Brain microvascular endothelial cell (primary cell): ENCODE data around the gene ZNRF3.

Source experiments
- DNase-seq: peaks from one replicate; pipeline ENCODE4 v3.0.0-alpha.2; 2020
- H3K27ac ChIP-seq: fragments of 250-450 bp; sonication (Bioruptor Pico); 2 replicates; pipeline ENCODE4 v1.5.1; 2020; ENCODE audit warnings: mild to moderate bottlenecking, moderate library complexity
- H3K27me3 ChIP-seq: fragments of 250-450 bp; sonication (Bioruptor Pico); replicated peaks from 2 replicates; pipeline ENCODE4 v1.5.1; 2020; ENCODE audit warnings: mild to moderate bottlenecking
- H3K36me3 ChIP-seq: fragments of 250-450 bp; sonication (Bioruptor Pico); replicated peaks from 2 replicates; pipeline ENCODE4 v1.5.1; 2020; ENCODE audit warnings: mild to moderate bottlenecking
- H3K4me3 ChIP-seq: 2 replicates; pipeline ENCODE4 v1.5.1; 2011; ENCODE audit warnings: low read depth, mild to moderate bottlenecking, control low read depth, low read length, moderate library complexity
- in situ Hi-C: cut with HindIII; loops from 2 replicates; pipeline ENCODE4 v1.10.0; 2017; ENCODE audit warnings: low sequenced_read_pairs, low pct_ligation_motif_present
- TF ChIP-seq, protein P1 (sequence below): IDR thresholded peaks from 2 replicates; pipeline ENCODE4 v1.5.1; 2011; ENCODE audit warnings: low read depth, mild to moderate bottlenecking, moderate library complexity, low read length, control low read depth, inconsistent platforms; ENCODE audit errors: missing control alignments

Gene ZNRF3

DNA sequence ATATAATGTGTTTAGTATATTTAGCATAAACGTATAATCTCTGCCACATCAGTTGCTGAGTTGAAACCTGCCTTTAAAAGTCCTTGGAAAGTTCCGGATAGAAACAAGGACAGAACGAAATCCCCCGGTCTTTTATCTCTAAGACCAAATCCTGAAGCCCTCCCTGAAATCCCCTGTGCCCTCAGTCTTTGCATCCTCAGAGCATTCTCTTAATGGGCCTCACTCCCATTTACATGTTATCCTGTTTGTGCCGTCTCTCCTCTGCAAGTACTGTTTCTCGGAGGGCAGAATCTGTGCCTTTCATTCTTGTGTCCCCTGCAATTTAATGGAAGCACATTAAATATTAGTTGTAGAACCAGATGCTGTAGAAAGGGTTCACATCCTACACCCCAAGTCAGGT lies 56.0 kb downstream of the ZNRF3 start:
- H3K36me3 ChIP-seq: no peaks in the 10 kb centered on the region
- H3K27ac ChIP-seq: no peak overlapping the region
- in situ Hi-C loops: no loop called here
- DNase-seq: no peak
- TF ChIP-seq, protein P1, sequence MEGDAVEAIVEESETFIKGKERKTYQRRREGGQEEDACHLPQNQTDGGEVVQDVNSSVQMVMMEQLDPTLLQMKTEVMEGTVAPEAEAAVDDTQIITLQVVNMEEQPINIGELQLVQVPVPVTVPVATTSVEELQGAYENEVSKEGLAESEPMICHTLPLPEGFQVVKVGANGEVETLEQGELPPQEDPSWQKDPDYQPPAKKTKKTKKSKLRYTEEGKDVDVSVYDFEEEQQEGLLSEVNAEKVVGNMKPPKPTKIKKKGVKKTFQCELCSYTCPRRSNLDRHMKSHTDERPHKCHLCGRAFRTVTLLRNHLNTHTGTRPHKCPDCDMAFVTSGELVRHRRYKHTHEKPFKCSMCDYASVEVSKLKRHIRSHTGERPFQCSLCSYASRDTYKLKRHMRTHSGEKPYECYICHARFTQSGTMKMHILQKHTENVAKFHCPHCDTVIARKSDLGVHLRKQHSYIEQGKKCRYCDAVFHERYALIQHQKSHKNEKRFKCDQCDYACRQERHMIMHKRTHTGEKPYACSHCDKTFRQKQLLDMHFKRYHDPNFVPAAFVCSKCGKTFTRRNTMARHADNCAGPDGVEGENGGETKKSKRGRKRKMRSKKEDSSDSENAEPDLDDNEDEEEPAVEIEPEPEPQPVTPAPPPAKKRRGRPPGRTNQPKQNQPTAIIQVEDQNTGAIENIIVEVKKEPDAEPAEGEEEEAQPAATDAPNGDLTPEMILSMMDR: no peak
- H3K4me3 ChIP-seq: no peak overlapping the region
- H3K27me3 ChIP-seq: no peaks in the 10 kb centered on the region

DNA sequence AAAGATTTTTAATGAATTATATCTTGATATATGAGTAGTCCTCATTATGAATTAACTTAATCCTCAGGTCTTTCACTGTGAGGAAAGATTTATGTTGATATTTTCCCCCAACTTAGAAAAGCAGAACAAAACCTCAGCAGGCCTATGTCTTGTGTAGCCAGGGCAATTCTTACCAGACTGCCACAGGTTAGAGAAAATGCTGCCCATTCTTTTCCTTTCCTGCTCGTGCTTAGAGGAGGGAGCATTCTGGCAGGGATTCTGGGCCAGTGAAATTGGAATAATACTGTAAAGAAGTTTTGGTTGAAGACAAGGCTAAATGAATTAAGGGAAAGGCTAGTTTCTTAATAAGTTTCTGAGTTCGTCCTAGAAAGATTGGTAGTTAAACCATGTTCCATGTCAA lies 56.6 kb downstream of the ZNRF3 start:
- TF ChIP-seq, protein P1: no peak
- in situ Hi-C loops: no loop called here
- no peak overlapping the region for H3K27ac ChIP-seq
- no peaks in the 10 kb centered on the region for H3K27me3 ChIP-seq
- H3K4me3 ChIP-seq: no peak overlapping the region
- DNase-seq: no peak
- H3K36me3 ChIP-seq: no peaks in the 10 kb centered on the region

DNA sequence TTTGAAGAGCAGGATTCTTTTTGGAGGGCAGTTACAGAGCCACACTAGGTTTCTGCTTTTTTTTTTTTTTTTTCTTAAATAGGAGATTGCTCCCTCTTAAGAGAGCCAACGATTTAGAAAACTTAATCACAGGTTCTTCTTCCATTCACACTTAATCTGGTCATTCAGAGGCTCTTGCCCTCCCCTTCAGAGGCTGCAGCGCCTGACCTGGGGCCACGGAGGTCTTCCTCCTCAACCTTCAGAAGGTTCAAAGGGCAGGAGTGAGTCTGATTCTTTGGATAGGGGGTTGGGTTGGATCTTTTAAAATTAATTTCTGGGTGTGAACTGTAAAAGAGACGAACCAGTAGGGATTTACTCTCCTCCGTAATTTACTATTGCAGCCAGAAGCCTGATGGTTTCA lies 57.1 kb downstream of the ZNRF3 start:
- Histone ChIP-seq H3K4me3 (no peak overlapping the region), H3K27me3 (no peaks in the 10 kb centered on the region), H3K36me3 (no peaks in the 10 kb centered on the region), H3K27ac (no peak overlapping the region)
- no peak for DNase-seq
- in situ Hi-C loops: no loop called here
- TF ChIP-seq, protein P1: no peak

DNA sequence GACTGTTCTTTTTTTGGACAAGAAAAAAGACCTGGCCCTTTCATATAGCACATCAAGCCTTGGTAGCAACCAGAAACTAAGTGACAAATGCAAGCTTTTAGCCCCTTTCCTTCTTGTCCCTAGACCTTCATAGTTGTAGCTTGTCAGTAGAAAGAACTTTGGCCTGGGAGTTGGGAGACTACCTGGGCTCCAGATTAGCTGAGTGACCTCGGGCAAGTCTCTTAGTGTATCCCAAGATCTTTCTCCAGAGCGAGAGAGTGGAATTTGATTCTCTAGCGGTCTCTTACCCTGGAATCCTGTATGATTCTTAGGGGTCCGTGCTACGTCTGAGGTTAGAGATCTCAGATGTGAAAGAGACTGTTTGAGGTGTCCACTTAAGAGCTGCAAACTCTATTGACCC lies 59.0 kb downstream of the ZNRF3 start:
- Histone ChIP-seq H3K27ac (no peak overlapping the region), H3K27me3 (no peaks in the 10 kb centered on the region), H3K36me3 (no peaks in the 10 kb centered on the region), H3K4me3 (no peak overlapping the region)
- TF ChIP-seq, protein P1: no peak
- in situ Hi-C loops: no loop called here
- no peak for DNase-seq

DNA sequence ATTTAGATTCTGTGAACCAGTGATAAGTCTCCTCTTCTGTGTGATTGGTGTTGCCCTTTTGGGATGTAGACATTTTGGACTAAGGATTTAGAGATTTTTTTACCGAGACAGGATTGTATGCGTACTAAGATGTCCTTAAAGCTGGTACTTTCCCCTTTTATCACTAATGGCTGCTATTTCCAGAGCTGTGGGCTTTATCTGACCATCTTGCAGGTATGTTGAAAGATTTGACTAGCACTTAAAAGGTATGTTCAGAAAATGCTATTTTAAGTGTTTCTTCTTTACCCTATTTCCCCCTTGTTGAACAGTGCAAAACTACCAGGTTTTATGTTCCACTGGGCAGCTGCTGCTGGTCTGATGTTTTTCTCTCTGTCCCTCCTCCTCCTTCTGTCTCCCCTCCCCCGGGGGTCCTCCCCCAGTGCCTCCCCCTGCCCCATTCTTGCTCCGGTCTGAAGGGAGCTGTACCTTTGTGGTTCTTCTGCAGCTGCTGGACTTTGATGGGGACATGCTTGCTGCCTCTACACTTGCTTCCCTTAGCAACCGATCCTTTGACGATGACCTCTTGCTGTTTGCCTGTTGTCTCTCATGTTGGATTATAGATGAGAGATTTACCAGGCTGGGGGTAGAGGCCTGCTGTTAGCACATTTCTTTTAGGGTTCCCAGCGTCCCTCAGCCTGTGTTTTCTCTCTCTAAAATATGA lies 59.6 kb downstream of the ZNRF3 start:
- Histone ChIP-seq H3K4me3 (no peak overlapping the region), H3K27ac (no peak overlapping the region), H3K27me3 (no peaks in the 10 kb centered on the region), H3K36me3 (no peaks in the 10 kb centered on the region)
- no peak for DNase-seq
- in situ Hi-C loops: no loop called here
- TF ChIP-seq, protein P1: no peak

DNA sequence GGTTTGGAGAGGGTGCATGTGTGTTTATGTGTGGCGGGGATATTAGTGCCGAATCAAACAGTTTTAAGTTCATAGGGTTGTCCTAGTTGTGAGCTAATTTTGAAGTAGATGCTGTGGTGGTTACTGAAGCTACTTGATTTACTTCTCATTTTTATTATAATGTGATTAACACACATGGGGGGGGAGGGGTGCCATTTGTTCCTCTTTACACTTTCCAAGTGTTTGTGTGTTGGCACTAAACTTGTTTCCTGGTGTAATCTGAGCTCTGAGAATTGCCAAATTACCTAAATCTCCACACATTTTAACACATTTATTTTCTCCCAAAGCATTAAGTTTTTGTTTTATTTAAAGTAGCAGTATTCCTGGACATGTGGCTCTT lies 60.1 kb downstream of the ZNRF3 start:
- no peaks in the 10 kb centered on the region for H3K27me3 ChIP-seq
- DNase-seq: no peak
- H3K4me3 ChIP-seq: no peak overlapping the region
- H3K36me3 ChIP-seq: no peaks in the 10 kb centered on the region
- no peak overlapping the region for H3K27ac ChIP-seq
- TF ChIP-seq, protein P1: no peak
- in situ Hi-C loops: no loop called here
